ENCODE results near the gene SUPT20HL2. TPM values are rescaled to one million over a fixed set of nuclear protein-coding genes. Genes with fewer than 3 reads are reported as not detected.

The SUPT20HL2 gene
- total RNA-seq, 1 experiment from 2014 or later: not detected

DNA sequence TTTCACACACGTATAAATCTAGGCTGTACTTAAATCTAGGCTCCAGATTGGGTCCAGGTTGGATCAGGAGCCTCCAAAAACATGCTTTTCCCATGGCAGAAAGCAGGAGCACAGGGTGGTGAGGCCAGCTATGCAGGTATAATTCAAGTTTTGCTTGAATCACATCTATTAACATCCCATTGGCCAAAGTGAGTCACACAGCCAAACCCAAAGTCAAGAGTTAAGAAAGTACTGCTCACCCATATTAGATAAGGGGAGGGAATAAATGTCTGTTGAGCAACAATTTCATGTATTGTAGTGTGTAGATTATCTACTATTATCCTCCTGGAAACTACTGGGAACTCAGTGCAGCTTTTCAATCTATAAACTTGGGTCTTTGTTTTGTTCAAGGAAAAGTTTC lies 12.8 kb downstream of the SUPT20HL2 start:
- TF ChIP-seq, protein P1, sequence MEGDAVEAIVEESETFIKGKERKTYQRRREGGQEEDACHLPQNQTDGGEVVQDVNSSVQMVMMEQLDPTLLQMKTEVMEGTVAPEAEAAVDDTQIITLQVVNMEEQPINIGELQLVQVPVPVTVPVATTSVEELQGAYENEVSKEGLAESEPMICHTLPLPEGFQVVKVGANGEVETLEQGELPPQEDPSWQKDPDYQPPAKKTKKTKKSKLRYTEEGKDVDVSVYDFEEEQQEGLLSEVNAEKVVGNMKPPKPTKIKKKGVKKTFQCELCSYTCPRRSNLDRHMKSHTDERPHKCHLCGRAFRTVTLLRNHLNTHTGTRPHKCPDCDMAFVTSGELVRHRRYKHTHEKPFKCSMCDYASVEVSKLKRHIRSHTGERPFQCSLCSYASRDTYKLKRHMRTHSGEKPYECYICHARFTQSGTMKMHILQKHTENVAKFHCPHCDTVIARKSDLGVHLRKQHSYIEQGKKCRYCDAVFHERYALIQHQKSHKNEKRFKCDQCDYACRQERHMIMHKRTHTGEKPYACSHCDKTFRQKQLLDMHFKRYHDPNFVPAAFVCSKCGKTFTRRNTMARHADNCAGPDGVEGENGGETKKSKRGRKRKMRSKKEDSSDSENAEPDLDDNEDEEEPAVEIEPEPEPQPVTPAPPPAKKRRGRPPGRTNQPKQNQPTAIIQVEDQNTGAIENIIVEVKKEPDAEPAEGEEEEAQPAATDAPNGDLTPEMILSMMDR (IDR thresholded peaks at IDR 0.05; ENCODE audit: insufficient read depth in 1 of 2, low read depth in 1 of 2, low read length in 1 of 2, severe bottlenecking in 1 of 2, unreplicated experiment in 1 of 2): no peak
- BruUV-seq (replicated peaks): no TSS peak
- H3K9me3 Mint-ChIP-seq (ENCODE audit: unreplicated experiment): no peaks in the 10 kb centered on the region
- H3K4me3 Mint-ChIP-seq (ENCODE audit: unreplicated experiment): no peak overlapping the region
- H3K9me3 ChIP-seq: no peaks in the 10 kb centered on the region
- peaks cover 2% of the 10 kb centered on the region for H3K27me3 Mint-ChIP-seq (ENCODE audit: insufficient read depth, unreplicated experiment)
- no peaks in the 10 kb centered on the region for H3K27me3 ChIP-seq (replicated peaks; ENCODE audit: control insufficient read depth, insufficient read depth, low read length)
- no peaks in the 10 kb centered on the region for H3K36me3 Mint-ChIP-seq (ENCODE audit: insufficient read depth, unreplicated experiment)
- DNase-seq: no peak
- no peak overlapping the region for H3K27ac Mint-ChIP-seq (ENCODE audit: unreplicated experiment)
- intact Hi-C loops (cut with micrococcal nuclease; ENCODE audit: unreplicated experiment): no loop called here
- H3K36me3 ChIP-seq (ENCODE audit: control insufficient read depth, insufficient read depth, low read length): no peaks in the 10 kb centered on the region
- H3K4me1 Mint-ChIP-seq (ENCODE audit: low read depth, unreplicated experiment): no peaks in the 10 kb centered on the region
- CTCF ChIA-PET: no interaction called here
- H3K4me3 ChIP-seq (ENCODE audit: low read depth, low read length): no peak overlapping the region
- no peaks in the 10 kb centered on the region for H3K4me1 ChIP-seq
- POLR2A ChIA-PET: no interaction called here

GRCh38 chrX:24298191-24298590 lies 15.7 kb downstream of the SUPT20HL2 start:
- ChIA-PET POLR2A (no interaction called here), CTCF (no interaction called here)
- Mint-ChIP-seq H3K36me3 (ENCODE audit: insufficient read depth, unreplicated experiment) (no peaks in the 10 kb centered on the region), H3K27ac (ENCODE audit: unreplicated experiment) (no peak overlapping the region), H3K4me3 (ENCODE audit: unreplicated experiment) (no peak overlapping the region), H3K4me1 (ENCODE audit: low read depth, unreplicated experiment) (no peaks in the 10 kb centered on the region), H3K9me3 (ENCODE audit: unreplicated experiment) (no peaks in the 10 kb centered on the region), H3K27me3 (ENCODE audit: insufficient read depth, unreplicated experiment) (peaks cover 5% of the 10 kb centered on the region)
- no peaks in the 10 kb centered on the region for H3K9me3 ChIP-seq
- TF ChIP-seq, protein P1 (IDR thresholded peaks at IDR 0.05; ENCODE audit: insufficient read depth in 1 of 2, low read depth in 1 of 2, low read length in 1 of 2, severe bottlenecking in 1 of 2, unreplicated experiment in 1 of 2): no peak
- no peak for DNase-seq
- no peaks in the 10 kb centered on the region for H3K4me1 ChIP-seq
- BruUV-seq (replicated peaks): no TSS peak
- intact Hi-C loops (cut with micrococcal nuclease; ENCODE audit: unreplicated experiment): no loop called here
- H3K36me3 ChIP-seq (ENCODE audit: control insufficient read depth, insufficient read depth, low read length): no peaks in the 10 kb centered on the region
- no peaks in the 10 kb centered on the region for H3K27me3 ChIP-seq (replicated peaks; ENCODE audit: control insufficient read depth, insufficient read depth, low read length)
- no peak overlapping the region for H3K4me3 ChIP-seq (ENCODE audit: low read depth, low read length)

DNA sequence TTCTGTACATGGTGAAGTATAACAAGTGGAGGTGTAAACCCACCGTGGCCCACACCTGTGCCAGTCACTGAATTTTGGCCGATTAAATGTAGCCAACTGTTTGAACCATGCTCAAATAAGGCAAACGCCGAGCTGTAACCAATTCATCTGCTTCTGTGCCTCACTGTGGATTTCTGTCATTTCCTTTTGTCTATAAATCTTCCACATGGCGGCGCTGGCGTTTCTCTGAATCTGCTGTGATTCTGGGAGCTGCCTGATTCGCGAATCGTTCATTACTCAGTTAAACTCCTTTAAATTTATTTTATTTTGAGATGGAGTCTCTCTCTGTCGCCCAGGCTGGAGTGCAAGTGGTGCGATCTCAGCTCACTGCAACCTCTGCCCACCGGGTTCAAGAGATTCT lies 19.2 kb downstream of the SUPT20HL2 start:
- TF ChIP-seq, protein P1 (IDR thresholded peaks at IDR 0.05; ENCODE audit: insufficient read depth in 1 of 2, low read depth in 1 of 2, low read length in 1 of 2, severe bottlenecking in 1 of 2, unreplicated experiment in 1 of 2): no peak
- Mint-ChIP-seq H3K4me1 (ENCODE audit: low read depth, unreplicated experiment) (no peaks in the 10 kb centered on the region), H3K27me3 (ENCODE audit: insufficient read depth, unreplicated experiment) (peaks cover 5% of the 10 kb centered on the region), H3K27ac (ENCODE audit: unreplicated experiment) (no peak overlapping the region), H3K36me3 (ENCODE audit: insufficient read depth, unreplicated experiment) (no peaks in the 10 kb centered on the region), H3K4me3 (ENCODE audit: unreplicated experiment) (no peak overlapping the region), H3K9me3 (ENCODE audit: unreplicated experiment) (no peaks in the 10 kb centered on the region)
- H3K4me3 ChIP-seq (ENCODE audit: low read depth, low read length): no peak overlapping the region
- no peaks in the 10 kb centered on the region for H3K9me3 ChIP-seq
- DNase-seq: no peak
- ChIA-PET CTCF (interaction anchor here (0.7 kb wide), 1 partner anchor 12 kb away, joined by 3 read pairs; no protein-coding TSS in a partner anchor), POLR2A (no interaction called here)
- H3K36me3 ChIP-seq (ENCODE audit: control insufficient read depth, insufficient read depth, low read length): no peaks in the 10 kb centered on the region
- intact Hi-C loops (cut with micrococcal nuclease; ENCODE audit: unreplicated experiment): no loop called here
- no TSS peak for BruUV-seq (replicated peaks)
- H3K27me3 ChIP-seq (replicated peaks; ENCODE audit: control insufficient read depth, insufficient read depth, low read length): no peaks in the 10 kb centered on the region
- H3K4me1 ChIP-seq: no peaks in the 10 kb centered on the region
